Smooth muscle cell (in vitro differentiated cells): ENCODE measurements around the gene CISD1. TPM values are rescaled to one million over a fixed set of nuclear protein-coding genes. Genes with fewer than 3 reads are reported as not detected.
"Not testable (repeated sequence)": the region's sequence is repeated elsewhere in the genome, so short reads cannot be mapped to it uniquely, and the experiment has no call there.

Source experiments
- DNase-seq: peaks from one replicate; lab custom pipeline; 2025; ENCODE audit not compliant: unreplicated experiment; lab: John Stamatoyannopoulos, UW
- H2AFZ ChIP-seq: fragments of 200-600 bp; sonication (generic); 2 replicates; pipeline ENCODE4 v1.6.0; 2016; ENCODE audit warnings: antibody characterized with exemption, low read depth, mild to moderate bottlenecking
- H3F3A ChIP-seq: fragments of 200-600 bp; sonication (generic); 2 replicates; pipeline ENCODE4 v1.6.0; 2017; ENCODE audit warnings: antibody characterized with exemption, low read depth
- H3K27ac ChIP-seq: fragments of 200-600 bp; sonication (generic); 2 replicates; pipeline ENCODE4 v1.5.1; 2016; ENCODE audit warnings: low read depth, mild to moderate bottlenecking
- H3K27me3 ChIP-seq: fragments of 200-600 bp; sonication (generic); 2 replicates; pipeline ENCODE4 v1.6.1; 2016; ENCODE audit warnings: low read depth, mild to moderate bottlenecking
- H3K36me3 ChIP-seq: fragments of 200-600 bp; sonication (generic); 2 replicates; pipeline ENCODE4 v1.5.1; 2016; ENCODE audit warnings: low read depth
- H3K4me1 ChIP-seq: fragments of 200-600 bp; sonication (generic); 2 replicates; pipeline ENCODE4 v1.5.1; 2016; ENCODE audit warnings: low read depth
- H3K4me2 ChIP-seq: fragments of 200-600 bp; sonication (generic); 2 replicates; pipeline ENCODE4 v1.6.0; 2016; ENCODE audit warnings: mild to moderate bottlenecking
- H3K4me3 ChIP-seq: fragments of 200-600 bp; sonication (generic); 2 replicates; pipeline ENCODE4 v1.5.1; 2016; ENCODE audit warnings: mild to moderate bottlenecking
- H3K79me2 ChIP-seq: fragments of 200-600 bp; sonication (generic); 2 replicates; pipeline ENCODE4 v1.6.0; 2016; ENCODE audit warnings: low read depth, mild to moderate bottlenecking
- H3K9ac ChIP-seq: fragments of 200-600 bp; sonication (generic); 2 replicates; pipeline ENCODE4 v1.6.0; 2016; ENCODE audit warnings: low read depth
- H3K9me3 ChIP-seq: fragments of 200-600 bp; sonication (generic); replicated peaks from 2 replicates; pipeline ENCODE4 v1.5.1; 2016; ENCODE audit warnings: low read depth
- H4K20me1 ChIP-seq: fragments of 200-600 bp; sonication (generic); 2 replicates; pipeline ENCODE4 v1.6.0; 2016; ENCODE audit warnings: low read depth
- CTCF ChIP-seq: fragments of 200-600 bp; sonication (generic); IDR thresholded peaks from 2 replicates; pipeline ENCODE4 v1.5.1; 2017; ENCODE audit warnings: borderline replicate concordance, mild to moderate bottlenecking, antibody characterized with exemption; ENCODE audit not compliant: insufficient read depth, poor library complexity, severe bottlenecking
- WGBS: methylation state at CpG from one replicate; pipeline ENCODE4 v1.1.7; 2016; ENCODE audit warnings: low lambda C conversion rate; 5-methylcytosine and 5-hydroxymethylcytosine counted together
- polyA plus RNA-seq: library from polyadenylated mRNA; unstranded; fragments of >200 nt; fragmentation: Nextera tagmentation; extraction: Ambion mirVana; gene quantifications from 2 replicates; pipeline ENCODE4 v1.2.1, GENCODE V29; 2016
- total RNA-seq: library from RNA; depleted of rRNA; stranded (reverse); fragments of >200 nt; gene quantifications from 2 replicates; pipeline ENCODE4 v1.2.3, GENCODE V29; 2014

The CISD1 gene
- total and polyA plus RNA-seq, 2 experiments from 2014 or later, result 14.2 to 37.4 TPM

- peaks cover 8% of the 10 kb centered on the region for H3K9me3 ChIP-seq
- H3K36me3 ChIP-seq, result peaks cover 3% of the 10 kb centered on the region
- H3K4me2 ChIP-seq, result no peak overlapping the region
- no peaks in the 10 kb centered on the region for H4K20me1 ChIP-seq
- no peak overlapping the region for H3K27ac ChIP-seq
- no peak for DNase-seq
- H3K27me3 ChIP-seq, result no peaks in the 10 kb centered on the region
- 81% methylated on average over 4 of the region's 4 CpGs for WGBS
- H3K4me1 ChIP-seq, result no peaks in the 10 kb centered on the region
- TF ChIP-seq CTCF, result no peak
- H2AFZ ChIP-seq, result no peak overlapping the region
- no peaks in the 10 kb centered on the region for H3F3A ChIP-seq
- H3K4me3 ChIP-seq, result no peak overlapping the region
- no peak overlapping the region for H3K9ac ChIP-seq
- H3K79me2 ChIP-seq, result peaks cover 11% of the 10 kb centered on the region
Observed at GRCh38 chr10:58253184-58253583, 15.8 kb upstream of the CISD1 start.

- WGBS, result 44% methylated on average over 1 of the region's 1 CpG
- Histone ChIP-seq H3K27ac (no peak overlapping the region), H3K79me2 (peaks cover 20% of the 10 kb centered on the region)
Observed at GRCh38 chr10:58254644-58255043, 14.3 kb upstream of the CISD1 start.

GRCh38 chr10:58256013-58256780 is 12.8 kb upstream of the CISD1 start:
- not testable (repeated sequence) for H3F3A ChIP-seq, H3K4me1 ChIP-seq, H3K4me3 ChIP-seq, H3K9ac ChIP-seq, H2AFZ ChIP-seq, H3K4me2 ChIP-seq, H3K27ac ChIP-seq, H3K9me3 ChIP-seq, H4K20me1 ChIP-seq, DNase-seq, H3K36me3 ChIP-seq, H3K27me3 ChIP-seq
- peaks cover 32% of the 10 kb centered on the region for H3K79me2 ChIP-seq
- WGBS, result 78% methylated on average over 7 of the region's 7 CpGs

More at GRCh38 chr10:58254644-58255043, 14.3 kb upstream of the CISD1 start:
- no peak overlapping the region for H3K4me2 ChIP-seq
- H3K4me1 ChIP-seq, result no peaks in the 10 kb centered on the region
- H3K27me3 ChIP-seq, result no peaks in the 10 kb centered on the region
- H3K4me3 ChIP-seq, result no peak overlapping the region
- H2AFZ ChIP-seq, result no peak overlapping the region
- H3F3A ChIP-seq, result no peaks in the 10 kb centered on the region
- H4K20me1 ChIP-seq, result no peaks in the 10 kb centered on the region
- no peak overlapping the region for H3K9ac ChIP-seq
- peaks cover 8% of the 10 kb centered on the region for H3K9me3 ChIP-seq
- peaks cover 3% of the 10 kb centered on the region for H3K36me3 ChIP-seq
- DNase-seq, result no peak
- TF ChIP-seq CTCF, result no peak

- Histone ChIP-seq H3K9me3 (peaks cover 8% of the 10 kb centered on the region), H3K4me2 (no peak overlapping the region), H3K4me3 (no peak overlapping the region), H3K4me1 (no peaks in the 10 kb centered on the region), H3K27me3 (no peaks in the 10 kb centered on the region), H3F3A (no peaks in the 10 kb centered on the region), H3K36me3 (no peaks in the 10 kb centered on the region), H4K20me1 (peaks cover 7% of the 10 kb centered on the region), H3K9ac (no peak overlapping the region), H3K27ac (no peak overlapping the region), H2AFZ (no peak overlapping the region), H3K79me2 (peaks cover 59% of the 10 kb centered on the region)
- no peak for DNase-seq
- TF ChIP-seq CTCF, result no peak
- WGBS, result 98% methylated on average over 4 of the region's 4 CpGs
Observed at GRCh38 chr10:58258977-58259692, 9.8 kb upstream of the CISD1 start.
